Hematopoietic multipotent progenitor cell treated with erythropoietin and hydrocortisone succinate and interleukin-3 and kit ligand, for 8 days (in vitro differentiated cells): ENCODE results near the gene POLA1.
"Not testable (repeated sequence)": the region's sequence is repeated elsewhere in the genome, so short reads cannot be mapped to it uniquely, and the experiment has no call there.

Experiments
- DNase-seq: peaks from one replicate; pipeline ENCODE4 v3.0.0-alpha.2; 2015

The POLA1 gene, protein sequence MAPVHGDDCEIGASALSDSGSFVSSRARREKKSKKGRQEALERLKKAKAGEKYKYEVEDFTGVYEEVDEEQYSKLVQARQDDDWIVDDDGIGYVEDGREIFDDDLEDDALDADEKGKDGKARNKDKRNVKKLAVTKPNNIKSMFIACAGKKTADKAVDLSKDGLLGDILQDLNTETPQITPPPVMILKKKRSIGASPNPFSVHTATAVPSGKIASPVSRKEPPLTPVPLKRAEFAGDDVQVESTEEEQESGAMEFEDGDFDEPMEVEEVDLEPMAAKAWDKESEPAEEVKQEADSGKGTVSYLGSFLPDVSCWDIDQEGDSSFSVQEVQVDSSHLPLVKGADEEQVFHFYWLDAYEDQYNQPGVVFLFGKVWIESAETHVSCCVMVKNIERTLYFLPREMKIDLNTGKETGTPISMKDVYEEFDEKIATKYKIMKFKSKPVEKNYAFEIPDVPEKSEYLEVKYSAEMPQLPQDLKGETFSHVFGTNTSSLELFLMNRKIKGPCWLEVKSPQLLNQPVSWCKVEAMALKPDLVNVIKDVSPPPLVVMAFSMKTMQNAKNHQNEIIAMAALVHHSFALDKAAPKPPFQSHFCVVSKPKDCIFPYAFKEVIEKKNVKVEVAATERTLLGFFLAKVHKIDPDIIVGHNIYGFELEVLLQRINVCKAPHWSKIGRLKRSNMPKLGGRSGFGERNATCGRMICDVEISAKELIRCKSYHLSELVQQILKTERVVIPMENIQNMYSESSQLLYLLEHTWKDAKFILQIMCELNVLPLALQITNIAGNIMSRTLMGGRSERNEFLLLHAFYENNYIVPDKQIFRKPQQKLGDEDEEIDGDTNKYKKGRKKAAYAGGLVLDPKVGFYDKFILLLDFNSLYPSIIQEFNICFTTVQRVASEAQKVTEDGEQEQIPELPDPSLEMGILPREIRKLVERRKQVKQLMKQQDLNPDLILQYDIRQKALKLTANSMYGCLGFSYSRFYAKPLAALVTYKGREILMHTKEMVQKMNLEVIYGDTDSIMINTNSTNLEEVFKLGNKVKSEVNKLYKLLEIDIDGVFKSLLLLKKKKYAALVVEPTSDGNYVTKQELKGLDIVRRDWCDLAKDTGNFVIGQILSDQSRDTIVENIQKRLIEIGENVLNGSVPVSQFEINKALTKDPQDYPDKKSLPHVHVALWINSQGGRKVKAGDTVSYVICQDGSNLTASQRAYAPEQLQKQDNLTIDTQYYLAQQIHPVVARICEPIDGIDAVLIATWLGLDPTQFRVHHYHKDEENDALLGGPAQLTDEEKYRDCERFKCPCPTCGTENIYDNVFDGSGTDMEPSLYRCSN (N-terminal part only)

DNA sequence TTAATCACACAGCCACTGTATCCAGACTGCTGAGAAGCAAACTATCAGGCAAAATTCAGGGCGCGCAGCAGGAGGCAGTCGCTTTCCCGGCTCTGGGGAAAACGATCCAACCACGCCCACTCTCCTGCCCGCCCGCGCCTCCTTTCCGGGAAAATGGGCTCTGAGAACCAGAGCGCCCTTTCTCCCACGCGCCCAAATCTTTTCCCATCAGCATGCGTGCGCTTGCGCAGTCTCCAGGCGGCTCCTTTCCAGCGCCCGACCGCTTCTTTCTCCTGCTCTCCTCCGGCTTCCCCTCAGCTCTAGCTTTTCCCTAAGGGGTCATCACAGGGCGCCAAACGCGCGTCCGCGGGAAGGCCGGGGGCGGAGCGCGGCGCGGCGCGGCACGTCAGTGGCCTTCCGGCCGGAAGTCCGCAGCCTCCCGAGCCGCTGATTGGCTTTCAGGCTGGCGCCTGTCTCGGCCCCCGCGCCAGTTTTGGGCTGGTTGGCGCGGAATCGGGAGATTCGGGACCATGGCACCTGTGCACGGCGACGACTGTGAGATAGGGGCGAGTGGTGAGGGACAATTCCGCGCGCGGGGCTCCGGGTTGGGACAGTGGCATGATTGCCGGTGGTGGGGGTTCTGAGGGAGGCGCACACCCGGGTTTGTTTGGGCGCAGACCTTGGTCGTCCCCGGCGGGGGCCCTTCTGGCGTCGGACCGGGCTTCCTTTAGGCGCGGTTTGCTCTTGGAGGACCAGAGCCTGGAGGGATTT, at the start of gene POLA1:
Gene POLA1, plus strand, starts transcription at position 466 of the 750 bp plus-strand sequence. Its CDS starts 44 bp downstream, at position 510.
- peak; percentile 94 for DNase-seq

DNA sequence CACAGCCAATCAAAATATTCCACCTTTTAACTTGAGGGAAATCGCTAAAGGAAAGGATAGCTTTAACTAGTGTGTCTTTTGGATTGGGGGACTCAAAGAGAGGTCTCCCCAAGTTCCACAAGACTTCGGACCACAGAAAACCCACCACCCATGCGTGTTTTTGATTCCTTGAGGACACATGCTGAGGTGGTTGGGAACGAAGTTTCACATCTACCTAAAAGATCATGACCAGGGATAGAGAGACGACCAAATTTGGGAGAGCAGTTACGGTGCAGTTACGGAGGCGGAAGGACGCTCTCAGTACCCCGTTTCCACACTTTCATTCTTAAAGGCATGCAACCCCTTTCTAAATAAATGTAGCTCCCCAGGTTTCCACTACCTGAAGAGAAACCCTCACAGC, 47.7 kb upstream of the POLA1 start:
- peak; percentile 41 for DNase-seq

DNA sequence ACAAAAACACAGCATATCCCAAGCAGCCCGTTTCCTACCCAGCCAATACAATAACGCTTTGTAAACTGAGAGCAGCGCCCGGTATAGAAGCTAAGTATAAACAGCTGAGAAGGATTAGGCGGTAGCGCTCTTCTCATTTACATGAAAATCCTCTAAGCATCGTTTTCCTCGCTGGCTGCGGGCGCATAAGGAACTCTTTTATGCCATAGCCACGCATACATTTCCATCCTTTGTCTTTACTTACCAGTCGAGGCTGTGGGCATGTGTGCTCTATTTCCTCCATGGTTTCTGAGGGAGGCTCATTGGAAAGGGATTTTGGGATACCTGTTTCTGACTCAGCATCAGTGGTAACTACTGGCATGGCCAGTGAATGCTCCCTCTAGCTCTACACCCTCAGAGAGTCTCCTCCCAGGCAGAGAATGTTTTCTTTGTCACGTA, 47.0 kb upstream of the POLA1 start:
- DNase-seq = no peak

DNA sequence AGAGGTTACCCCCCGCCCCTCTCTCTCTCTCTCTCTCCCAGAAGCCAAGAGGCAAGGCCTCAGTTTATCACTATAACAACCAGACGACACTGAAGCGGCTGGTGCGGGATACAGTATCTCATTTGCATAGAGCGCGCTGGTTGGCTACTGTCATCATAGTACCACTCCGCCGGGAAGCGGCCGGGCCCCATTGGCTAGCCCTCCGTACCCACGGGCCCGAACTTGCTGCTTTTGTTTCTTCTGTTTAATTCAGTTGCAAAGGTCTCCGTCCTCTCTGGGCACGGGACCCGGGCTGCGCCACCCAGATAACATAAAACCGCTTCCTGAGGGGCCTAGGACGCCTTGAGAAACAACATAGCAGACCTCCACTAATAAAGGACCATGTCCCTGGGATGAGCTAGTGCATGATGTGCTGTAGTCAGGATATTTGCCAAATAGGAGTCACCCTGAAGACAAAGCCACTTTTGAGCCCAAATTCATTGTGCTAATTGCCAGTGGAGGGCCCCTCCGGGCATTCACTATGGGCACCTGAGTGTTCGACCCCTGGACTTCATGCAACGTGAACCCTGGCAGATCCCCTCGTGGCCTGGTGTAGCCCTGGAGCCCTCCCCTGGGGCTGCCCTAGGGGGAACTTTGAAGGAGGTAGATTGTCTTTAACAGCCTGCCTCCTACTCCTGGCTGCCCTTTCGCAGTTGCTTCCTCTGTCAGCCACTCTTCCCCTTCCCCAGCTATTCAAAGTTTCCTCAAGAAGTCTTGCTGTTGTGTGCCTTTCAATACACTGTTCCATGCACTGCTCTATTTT, 46.3 kb upstream of the POLA1 start, which contains the start of gene PCYT1B:
Gene PCYT1B, minus strand, starts transcription at position 91 of the 802 bp plus-strand sequence. CDS start 242 bp downstream, outside the sequence.
- DNase-seq = peak; percentile 95

DNA sequence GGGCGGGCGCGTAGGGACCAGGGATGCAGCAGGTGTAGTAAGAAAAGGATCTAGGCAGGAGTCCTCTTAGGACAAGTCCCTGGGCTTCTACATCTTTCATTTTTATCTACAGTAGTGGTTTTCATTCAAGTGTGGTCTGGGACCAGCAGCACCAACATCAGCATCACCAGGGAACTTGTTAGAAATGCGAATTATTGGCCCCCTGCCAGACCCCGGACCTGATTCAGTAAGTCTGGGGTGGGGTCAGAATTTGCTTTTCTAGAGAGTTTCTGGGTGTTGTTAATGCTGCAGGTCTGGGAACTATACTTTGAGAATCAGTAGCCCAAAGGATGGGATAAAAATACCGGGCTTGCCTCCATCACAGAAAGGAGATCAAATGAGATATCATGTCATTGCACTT, 45.2 kb upstream of the POLA1 start:
- peak; percentile 42 for DNase-seq

DNA sequence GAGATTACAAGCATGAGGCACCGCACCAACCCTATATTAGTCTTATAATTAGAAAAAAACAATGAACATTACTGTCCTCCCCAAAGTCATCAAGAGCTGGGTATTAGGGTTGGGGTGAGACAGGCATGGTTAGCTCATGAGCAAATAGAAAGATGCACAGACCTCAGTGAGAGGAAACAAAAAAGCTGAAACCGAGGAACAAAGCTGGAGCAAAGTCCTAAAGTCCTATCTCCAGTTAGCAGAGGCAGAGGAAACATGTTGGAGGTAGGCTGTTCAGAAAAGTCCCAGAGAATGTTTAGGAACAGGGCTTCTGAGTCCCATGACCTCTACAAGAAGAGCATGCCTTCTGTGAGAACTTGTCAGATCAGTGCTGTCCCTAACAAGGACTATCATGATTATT, 41.9 kb upstream of the POLA1 start:
- DNase-seq = no peak

DNA sequence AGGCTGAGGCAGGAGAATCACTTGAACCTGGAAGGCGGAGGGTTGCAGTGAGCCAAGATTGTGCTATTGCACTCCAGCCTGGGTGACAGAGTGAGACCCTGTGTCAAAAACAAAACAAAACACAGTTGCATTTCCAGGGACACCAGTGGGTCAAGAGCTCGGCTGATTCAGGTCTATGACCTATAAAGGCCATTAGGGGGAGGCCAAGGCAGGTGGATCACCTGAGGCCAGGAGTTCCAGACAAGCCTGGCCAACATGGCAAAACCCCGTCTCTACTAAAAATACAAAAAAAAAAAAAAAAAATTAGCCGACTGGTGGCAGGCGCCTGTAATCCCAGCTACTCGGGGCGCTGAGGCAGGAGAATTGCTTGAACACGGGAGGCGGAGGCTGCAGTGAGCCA, 38.0 kb upstream of the POLA1 start:
- not testable (repeated sequence) for DNase-seq

DNA sequence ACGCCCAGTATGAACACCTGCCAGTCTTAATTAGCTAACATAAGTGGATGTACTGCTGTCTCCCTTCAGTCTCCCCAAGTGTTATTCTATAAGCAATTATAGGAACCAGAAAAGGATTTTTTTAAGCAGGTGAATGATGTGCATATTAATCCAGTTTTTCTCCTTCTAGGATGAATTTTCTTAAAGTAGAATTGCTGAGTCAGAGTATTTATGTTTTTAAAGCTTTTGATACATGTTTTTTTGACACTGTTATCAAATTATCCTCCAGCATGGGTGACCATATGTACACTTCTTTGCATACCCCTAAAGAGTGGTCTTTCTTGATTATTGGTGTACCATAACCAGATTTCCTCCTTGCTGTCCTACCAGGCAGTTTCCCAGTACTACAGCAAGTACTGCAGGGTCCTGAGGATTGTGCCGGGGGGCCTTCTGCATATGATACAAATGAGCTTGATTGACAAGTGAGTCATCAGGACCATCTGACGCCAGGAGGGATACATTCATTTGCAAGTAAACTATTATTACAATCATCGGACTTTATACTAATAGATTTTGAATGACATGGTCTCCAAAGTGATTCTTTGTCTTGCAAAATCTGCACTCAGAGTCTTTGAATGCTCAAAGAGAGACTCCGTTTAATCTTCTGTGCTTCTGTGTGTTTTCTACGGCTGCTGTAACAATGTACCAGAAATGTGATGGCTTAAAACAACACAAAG, 35.9 kb upstream of the POLA1 start:
- no peak for DNase-seq

DNA sequence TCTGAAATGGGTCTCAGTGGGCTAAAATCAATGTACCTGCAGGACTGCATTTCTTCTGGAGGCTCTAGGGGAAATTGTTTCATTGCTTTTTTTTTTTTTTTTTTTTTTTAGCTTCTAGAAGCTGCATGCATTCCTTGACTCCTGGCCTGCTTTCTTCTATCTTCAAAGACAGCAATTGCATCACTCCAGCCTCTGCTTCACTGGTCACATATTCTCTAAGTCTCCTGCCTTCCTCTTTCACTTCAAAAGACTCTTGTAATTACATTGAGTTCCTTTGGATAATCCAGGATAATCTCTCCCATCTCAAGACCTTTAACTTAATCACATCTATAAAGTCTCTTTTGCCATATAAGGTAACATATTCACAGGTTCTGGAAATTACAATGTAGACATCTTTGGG, 35.3 kb upstream of the POLA1 start:
- DNase-seq = no peak

DNA sequence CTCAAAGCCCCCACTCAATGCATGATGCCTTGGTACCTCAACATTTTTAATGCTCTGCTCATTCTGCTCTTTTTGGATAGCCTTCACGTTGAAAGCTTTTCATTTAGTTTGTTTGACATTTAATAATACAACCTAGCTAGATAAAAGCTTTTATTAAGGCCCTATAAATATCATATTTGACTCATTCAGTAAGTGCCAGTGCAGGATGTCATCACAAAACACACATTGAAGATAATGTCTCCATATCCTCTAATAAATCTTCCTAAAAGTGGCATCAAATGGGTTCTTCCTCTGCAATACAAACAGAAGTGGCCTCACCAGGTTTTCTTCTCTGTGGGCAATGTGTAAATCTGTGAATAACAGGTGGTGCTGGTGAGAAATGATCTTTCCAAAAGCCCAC, 34.6 kb upstream of the POLA1 start:
- DNase-seq = no peak

DNA sequence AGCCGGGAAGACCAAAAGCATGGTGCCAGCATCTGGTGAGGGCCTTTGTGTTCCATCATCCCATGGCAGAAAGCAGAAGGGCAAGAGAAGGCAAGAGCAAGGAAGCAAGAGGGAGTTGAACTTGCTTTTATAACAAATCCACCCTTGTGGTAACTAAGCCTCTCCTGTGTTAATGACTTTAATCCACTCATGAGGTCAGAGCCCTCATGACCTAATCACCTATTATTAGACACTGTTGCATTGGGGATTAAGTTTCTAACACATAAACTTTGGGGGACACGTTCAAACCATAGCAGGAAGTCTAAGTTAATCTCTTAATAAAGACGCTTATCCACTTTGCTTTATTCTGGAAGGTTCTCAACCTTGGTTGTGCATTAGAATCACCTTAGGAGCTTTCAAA, 34.1 kb upstream of the POLA1 start:
- no peak for DNase-seq

DNA sequence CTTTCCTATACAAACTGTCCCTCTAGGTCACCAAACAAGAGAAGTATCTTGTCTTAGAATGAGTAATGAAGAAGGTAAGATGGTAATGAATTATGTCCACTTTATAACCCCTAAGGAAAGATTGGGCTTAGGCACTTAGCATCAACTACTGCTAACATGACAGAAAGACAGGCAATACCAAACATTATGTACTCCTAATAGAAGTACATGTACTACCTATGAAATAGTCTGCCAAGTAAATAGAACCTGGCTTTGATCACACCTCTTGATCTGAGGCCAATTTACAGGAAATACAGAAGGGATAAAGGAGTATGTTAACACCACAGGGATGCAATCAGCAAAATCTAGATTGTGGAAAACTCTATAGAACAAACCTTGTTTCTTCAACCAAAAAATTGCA, 32.4 kb upstream of the POLA1 start:
- no peak for DNase-seq

DNA sequence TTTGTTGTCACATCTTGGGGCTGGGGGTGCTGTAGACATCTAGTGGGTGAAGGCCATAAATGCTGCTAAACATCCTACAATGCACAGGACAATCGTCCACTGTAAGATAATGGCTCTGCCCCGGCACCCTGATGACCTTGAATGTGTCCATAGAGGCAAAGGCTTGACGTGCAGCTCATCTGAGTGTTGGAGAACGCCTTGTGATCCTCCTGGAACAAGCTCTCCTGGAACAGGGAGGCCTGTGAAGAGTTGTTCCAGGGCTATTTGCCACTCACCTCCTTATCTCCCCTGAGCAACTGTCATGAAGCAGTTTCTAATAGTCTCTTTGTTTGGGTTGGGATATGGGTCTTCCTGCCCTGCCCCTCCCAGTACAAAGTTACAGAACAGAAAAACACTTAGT, 31.4 kb upstream of the POLA1 start:
- DNase-seq = peak; percentile 74

DNA sequence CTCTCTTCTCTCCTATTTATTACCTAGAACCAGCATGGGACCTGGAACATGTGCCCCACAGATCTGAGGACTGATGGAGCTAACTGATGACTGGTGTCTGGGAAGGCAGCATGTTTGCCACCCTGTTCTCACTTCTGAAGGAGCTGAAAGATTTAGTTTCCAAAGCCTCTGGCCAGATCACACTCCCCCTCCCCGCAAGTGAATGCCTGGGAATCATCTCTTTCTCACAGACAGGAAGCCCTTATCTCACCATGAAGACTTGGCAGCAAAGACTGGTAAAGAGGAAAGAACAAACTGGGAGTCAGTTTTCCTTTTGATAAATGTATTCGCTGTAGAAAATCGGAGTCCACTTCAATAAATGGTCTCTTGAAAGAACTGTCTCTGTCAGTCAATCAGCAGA, 25.6 kb upstream of the POLA1 start:
- DNase-seq = no peak

DNA sequence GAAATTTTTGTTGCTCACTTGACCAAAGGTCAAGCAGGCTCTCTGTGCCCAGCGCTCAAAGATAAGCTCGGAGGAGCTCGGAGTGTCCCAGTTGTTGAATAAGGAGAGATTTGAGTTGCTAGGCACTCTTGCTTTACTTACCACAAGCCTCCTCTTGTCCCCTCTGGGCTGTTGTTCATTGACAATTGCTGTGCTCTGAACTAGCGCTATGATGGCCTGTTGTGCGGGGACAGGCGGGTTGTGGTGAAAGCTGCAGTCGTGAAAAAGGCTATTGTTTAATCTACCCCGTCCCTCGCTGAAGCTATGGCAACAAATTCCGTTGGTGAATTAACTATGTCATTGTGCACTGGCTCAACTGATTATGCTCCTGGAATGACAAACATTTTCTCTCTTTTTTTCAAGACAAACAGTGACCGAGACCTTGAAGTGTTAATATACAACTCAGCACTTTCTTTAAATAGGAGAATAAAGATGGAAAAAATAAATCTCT, 21.0 kb upstream of the POLA1 start:
- no peak for DNase-seq

DNA sequence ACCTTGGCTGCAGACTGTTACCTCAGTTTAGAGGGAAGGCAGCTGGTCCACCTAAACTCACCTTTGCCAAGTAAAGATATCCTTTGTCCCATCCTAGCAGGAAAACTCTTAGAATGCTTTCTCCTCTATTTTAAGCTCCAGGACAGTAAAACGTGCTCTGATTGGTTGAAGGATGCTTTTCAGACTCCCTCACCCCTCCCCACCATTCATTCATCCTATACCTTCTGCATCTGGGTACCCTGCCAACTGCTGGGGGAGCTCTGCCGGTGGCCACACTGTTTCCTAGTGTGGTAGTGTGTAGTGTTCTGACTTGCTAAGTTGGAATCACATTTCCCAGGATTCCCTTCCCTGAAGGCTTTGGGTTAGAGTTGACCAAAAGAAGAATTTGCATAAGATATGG, 20.3 kb upstream of the POLA1 start:
- no peak for DNase-seq

DNA sequence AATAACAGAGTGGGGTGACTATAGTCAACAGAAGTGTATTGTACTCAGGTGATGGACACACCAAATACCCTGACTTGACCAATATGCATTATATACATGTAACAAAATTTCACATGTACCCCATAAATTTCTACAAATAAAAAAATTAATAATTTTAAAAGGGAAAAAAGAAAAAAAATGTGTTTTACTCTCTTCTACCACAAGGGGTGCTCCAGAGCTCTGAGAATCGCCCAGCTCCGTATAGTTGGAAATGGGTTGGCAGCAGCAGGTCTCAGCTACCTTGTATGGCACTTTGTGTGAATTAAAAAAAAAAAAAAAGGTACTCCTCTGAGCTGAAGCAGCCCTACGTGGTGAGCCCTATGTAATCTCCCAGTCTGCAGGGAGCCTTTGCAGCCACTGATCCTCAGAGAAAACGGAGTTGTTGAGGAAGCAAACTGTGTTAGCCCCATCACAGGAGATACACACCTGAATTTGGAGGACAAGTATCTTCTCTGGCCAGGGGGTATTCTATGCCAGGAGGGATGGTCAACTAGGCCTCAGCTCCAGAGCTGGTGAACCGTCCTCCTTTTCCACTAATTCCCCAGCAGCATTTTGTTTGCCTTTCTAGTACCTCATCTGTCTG, 17.2 kb upstream of the POLA1 start:
- peak; percentile 49 for DNase-seq

DNA sequence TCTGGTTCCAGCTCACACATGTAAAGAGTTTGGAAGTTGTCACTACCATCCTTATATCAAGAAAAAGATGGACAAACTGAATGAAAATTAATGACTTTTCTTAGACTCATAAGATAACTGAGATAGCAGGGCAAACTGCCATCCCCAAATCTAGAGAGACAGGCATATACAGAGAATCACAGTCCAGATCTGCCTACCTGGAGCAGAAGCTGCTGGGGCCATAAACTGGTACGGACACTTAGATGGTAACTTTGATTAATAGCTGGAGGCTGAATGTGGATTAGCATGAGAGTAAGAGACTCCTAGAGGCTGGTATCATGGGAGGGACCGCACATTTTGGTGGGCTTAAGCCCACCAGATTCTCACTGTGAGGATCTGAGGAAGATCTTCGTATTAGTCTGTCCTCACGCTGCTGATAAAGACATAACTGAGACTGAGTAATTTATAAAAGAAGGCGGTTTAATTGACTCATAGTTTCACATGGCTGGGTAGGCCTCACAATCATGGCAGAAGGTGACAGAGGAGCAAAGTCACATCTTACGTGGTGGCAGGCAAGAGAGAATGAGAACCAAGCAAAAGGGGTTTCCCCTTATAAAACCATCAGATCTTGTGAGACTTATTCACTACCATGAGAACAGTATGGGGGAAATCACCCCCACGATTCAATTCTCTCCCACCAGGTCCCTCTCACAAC, 10.8 kb upstream of the POLA1 start:
- DNase-seq = no peak

DNA sequence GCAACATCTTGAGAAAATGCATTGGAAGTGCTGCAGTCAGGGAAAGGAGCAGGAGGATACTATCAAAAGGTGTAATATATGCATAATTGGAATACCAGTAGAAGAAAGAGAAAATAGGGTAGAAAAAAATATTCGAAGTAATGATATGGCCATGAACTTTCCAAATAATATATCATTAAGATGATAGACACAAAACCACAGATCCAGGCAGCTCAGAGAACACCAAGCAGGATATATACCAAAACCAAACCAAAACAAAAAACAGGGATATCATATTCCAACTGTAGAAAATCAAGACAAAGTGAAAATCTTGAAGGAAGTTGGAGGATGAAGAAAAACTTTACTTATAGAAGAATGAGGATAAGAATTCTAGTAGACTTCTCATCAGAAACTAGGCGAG, 9.7 kb upstream of the POLA1 start:
- DNase-seq = no peak
